HG03108 (cell line): ENCODE data around the gene IGF2BP1.
"Not testable (repeated sequence)": the region's sequence is repeated elsewhere in the genome, so short reads cannot be mapped to it uniquely, and the experiment has no call there.

Experiments
- ATAC-seq: cut with Tn5 transposase; IDR thresholded peaks from one replicate; pipeline ENCODE4 v1.9.1; 2021; ENCODE audit warnings: moderate library complexity; ENCODE audit not compliant: unreplicated experiment

The IGF2BP1 gene

DNA sequence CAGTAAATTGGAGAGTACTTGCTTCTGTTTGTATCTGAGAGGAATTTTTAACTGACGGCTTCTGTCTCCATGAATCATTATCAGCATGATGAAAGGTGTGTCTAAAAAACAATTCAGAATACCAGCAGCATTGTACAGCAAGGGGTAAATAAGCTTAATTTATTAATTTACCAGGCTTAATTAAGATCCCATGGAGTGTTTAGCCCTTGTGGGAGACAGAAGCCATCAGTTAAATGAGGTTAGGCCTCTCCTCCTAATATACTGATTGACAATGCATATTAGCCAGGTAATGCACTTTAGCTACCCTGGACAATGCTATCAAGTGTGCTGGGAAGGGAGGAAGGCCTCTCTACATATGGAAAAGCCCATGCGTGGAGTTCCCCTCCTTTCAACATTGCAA, 53.4 kb downstream of the IGF2BP1 start:
- no peak for ATAC-seq

DNA sequence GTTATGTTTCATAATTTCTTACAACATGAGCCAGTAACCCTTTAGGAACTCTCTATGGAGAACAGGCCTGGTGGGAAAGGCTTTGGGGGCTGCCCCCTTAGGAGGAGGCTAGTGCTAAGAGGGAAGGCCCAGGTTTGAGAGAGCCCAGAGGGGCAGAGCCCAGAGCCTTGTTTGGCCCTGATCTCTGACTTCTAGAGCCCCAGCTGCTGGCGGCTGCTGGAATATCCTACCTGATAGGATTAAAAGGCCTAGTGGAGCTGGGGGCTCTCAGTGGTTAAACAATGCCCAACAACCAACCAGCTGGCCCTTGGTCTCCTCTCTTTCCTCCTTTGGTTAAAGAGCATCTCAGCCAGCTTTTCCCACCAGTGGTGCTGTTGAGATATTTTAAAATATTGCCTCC, 54.1 kb downstream of the IGF2BP1 start:
- no peak for ATAC-seq

DNA sequence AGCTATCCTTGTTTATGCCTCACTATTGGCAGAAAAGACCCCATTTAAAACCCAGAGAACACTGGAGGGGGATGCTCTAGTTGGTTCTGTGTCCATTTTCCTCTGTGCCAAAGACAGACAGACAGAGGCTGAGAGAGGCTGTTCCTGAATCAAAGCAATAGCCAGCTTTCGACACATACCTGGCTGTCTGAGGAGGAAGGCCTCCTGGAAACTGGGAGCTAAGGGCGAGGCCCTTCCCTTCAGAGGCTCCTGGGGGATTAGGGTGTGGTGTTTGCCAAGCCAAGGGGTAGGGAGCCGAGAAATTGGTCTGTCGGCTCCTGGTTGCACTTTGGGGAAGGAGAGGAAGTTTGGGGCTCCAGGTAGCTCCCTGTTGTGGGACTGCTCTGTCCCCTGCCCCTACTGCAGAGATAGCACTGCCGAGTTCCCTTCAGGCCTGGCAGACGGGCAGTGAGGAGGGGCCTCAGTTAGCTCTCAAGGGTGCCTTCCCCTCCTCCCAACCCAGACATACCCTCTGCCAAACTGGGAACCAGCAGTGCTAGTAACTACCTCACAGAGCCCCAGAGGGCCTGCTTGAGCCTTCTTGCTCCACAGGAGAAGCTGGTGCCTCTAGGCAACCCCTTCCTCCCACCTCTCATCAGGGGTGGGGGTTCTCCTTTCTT, 56.1 kb downstream of the IGF2BP1 start:
- no peak for ATAC-seq

DNA sequence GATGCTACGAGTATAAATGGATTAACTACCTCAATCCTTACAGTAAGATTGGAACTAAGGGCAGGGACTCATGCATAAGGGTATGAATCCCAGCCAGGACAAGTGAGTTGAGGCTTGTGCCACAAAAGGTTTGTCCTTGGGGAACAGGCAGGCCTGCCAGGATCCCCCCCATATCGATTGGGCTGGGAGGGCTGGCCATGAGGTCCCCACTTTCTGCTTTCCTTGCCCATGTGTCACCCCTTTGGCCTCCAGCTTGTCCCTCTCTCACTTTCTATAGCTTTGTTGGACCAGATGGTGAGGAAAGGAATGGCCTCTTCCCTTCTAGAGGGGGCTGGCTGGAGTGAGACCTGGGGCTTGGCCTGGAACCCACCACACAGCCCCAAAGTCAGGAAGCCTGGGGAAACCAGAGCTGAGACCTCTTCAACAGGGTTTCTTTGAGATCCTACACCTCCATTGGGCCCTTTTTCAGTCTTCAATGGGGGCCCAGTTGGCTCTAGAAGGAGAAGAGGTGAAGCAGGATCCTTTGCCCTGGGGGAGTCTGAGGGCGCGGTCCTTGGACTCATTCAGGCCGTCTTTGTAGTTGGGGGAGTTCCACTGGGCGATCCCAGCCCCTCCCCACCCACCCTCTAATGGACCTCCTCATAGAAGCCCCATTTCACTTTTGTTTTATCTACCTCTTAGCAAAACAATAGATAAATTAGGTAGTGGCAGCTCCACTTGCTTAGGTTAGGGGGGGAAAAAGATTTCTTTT, 57.3 kb downstream of the IGF2BP1 start:
- no peak for ATAC-seq

DNA sequence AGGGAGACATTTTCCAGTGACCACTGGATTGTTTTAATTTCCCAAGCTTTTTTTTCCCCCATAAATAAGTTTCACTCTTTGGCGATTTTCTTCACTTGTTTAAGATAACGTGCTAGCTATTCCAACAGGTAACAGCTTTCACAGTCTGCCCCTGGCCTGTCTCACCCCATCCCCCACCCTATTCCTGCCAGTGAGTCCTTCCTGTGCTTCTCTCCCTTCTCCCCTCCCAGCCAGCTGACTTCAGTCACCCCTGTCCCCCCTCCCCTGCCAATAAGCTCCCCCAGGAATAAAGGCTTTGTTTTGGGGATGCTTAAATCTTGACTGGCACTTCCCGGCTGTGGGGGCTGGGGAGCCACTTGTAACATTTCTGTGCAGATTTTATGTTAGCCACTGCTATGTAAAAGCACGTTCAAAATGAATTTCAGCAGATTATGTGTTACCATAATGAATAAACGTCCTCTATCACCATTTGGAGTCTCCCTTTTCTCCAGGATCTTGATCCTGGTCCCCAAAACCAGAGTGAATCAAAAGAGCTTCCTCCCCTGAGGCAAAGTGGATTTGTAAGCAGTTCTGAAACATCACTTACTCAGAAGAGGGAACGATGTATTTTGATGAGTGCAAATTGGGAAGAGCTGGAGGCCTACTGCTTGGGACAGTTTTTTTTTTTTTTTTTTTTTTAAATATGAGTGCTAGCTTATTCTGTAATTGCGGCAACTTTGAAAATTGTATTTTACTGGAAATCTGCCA, 58.2 kb downstream of the IGF2BP1 start:
- no peak for ATAC-seq

DNA sequence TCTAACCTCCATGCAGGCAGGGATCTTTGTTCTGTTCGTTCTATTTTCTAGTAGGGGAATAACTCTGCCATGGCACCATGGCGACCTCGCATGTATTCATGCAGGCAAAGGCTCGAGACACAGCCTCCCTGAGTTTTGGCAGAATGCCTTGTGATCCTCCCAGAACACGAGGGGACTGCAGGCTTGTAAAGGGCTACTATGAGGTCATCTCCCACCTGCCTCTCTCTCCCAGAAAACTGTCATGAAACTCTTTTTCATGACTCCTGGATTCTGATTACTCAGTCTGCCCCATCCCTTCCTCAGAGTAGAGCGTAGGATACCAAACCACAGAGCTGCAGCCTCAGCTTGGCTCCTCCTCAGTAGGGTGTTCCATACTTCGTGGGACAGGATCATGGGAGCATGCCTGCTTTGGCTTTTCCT, 64.3 kb downstream of the IGF2BP1 start:
- no peak for ATAC-seq

DNA sequence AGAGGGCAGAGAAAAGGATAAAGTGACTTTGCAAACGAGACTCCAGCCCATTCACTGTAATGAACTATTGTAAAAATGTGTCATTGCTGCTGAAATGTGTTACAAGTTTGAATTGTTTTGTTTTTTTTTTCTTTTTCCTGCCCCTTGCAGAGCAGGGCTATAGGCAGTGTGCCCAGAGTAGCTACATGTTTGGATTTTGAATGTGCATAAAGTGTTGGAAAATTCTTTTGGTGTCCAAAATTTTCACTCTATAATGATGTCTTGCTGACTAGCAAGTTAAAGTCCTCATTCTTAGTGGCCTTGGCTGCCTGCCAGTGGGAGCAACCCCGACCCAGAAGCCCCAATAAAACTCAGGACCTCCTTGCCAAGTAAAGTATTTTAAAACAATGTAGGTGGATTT, 66.5 kb downstream of the IGF2BP1 start:
- ATAC-seq, result no peak

DNA sequence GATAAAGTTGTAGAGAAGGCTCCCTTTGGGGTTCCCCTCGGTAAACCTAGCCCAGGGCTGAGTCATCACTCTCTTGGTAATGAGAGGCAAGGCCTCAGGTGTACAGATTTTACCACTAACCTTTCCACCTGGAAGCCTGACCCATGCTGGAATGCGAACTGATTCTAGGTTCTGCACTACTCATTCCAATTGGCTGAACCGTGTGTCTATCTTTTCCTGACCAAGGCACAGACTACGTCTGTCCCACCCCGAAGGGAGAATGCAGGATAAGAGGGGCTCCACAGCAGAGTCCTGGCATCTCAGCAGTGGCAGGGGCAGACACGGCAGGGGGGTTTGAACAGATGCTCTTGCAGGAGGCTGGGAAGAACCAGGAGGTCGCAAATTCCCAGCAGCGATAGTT, 70.0 kb downstream of the IGF2BP1 start:
- ATAC-seq, result no peak

DNA sequence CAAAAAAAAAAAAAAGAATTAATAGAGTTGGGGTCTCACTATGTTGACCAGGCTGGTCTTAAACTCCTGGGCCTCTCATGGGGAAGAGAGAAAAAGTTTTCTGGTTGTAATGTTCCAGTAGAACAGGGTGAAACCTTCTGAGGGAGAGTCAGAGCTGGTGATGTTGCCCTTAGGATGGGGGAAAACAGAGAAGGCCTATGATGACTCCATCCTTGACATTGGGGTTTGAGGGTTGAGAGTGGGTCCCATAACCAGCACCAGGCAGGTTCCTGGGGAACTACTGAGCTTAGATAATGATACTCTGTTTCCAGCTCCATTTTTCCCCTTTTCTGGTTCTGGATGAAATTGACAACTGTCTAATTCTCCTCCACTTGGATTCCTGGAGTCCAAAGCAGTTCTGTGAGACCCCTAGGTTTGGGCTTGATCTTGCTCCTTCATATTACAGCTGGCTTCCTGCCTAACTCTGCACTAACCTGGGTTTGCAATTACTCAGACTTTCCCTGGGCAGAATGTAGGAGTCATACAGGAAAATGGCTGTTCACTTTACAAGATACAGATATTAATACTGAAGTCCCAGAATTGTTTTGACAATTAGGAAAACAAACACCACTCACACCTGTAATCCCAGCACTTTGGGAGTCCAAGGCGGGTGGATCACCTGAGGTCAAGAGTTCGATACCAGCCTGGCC, 72.5 kb downstream of the IGF2BP1 start:
- no peak for ATAC-seq

DNA sequence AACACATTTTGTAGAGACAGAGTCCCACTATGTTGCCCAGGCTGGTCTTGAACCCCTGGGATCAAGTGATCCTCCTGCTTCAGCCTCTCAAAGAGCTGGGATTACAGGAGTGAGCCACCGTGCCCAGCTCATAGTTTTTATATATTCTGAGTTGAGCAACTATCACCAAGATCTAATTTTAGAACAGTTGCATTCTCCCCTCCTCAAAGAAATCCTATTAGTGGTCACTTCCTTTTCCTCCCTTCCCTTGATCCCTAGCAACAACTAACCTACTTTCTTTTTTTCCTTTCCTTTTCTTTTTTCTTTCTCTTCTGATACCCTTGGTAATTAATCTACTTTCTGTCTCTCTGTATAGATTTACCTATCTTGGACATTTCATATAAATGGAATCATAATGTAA, 73.9 kb downstream of the IGF2BP1 start:
- no peak for ATAC-seq

DNA sequence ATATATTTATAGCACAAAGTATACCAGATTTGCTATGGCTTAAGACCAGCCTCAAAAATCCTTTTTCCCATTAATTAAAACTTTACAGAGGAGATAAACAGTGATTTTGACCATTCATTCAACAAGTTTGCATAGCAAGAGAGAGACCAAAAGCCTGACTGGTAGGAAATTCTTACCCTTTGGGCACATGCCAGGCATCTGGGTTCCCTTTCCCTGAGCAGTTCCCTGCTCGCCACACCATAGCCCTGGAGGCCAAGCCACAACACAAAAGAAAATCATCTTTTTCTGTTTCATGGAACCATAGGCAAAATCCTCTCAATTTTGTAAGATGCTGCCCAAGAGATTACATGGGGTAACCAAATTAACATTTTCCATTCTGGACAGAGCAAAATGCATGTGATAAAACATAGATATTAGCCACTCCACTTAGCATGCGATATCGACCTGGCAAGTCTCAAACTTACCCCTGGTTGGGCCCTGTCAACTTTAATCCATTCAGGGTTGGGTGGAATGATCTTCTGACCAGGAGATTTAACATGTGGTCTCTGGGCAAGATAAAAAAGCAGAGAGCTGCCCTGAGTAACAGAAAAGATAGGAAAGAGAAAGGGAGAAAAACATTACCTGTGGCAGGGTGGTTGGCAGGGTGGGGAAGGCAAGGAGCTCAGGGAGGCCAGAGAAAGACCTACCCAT, 77.8 kb downstream of the IGF2BP1 start:
- no peak for ATAC-seq

DNA sequence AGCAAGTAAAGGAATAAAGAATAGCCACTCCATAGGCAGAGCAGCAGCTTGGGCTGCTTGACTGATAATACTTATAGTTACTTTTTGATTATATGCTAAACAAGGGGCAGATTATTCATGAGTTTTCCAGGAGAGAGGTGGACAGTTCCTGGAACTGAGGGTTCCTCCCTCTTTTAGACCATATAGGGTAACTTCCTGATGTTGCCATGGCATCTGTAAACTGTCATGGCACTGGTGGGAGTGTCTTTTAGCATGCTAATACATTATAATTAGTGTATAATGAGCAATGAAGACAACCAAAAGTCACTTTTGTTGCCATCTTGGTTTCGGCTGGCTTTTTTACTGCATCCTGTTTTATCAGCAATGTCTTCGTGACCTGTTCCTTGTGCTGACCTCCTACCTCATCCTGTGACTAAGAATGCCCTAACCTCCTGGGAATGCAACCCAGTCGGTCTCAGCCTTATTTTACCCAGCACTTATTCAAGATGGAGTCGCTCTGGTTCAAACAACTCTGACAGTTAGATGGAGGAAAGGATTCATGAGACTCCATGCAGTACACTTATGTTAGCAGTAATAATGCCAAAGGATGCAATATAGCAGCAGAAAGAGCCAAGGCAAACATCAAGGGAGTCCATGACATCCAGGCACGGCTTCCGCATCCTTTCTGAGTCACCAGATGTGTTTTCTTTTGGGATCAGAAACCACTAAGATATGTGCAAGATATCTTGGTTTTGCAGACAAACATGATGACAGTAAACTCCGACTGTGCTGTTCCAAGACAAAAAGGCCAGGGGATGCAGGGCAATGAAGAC, 79.6 kb downstream of the IGF2BP1 start:
- ATAC-seq, result no peak

DNA sequence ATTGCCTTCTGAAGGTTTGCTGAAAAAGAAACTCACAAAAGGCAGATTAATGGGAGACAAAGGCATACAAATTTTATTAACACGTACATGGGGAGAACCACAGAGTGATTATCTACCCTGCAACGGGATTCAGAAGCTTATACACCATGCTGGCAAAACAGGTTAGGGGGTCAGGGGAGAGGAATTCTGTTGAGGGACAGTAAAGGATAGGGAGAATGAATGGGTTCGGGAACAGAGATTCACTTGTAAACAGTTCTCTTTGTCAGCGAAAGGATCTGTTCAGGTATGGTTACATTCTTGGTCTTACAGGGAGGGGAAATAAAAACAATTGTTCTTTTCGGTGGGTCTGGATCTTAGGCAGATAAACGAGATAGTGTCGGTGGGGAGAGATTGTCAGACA, 81.1 kb downstream of the IGF2BP1 start:
- no peak for ATAC-seq

DNA sequence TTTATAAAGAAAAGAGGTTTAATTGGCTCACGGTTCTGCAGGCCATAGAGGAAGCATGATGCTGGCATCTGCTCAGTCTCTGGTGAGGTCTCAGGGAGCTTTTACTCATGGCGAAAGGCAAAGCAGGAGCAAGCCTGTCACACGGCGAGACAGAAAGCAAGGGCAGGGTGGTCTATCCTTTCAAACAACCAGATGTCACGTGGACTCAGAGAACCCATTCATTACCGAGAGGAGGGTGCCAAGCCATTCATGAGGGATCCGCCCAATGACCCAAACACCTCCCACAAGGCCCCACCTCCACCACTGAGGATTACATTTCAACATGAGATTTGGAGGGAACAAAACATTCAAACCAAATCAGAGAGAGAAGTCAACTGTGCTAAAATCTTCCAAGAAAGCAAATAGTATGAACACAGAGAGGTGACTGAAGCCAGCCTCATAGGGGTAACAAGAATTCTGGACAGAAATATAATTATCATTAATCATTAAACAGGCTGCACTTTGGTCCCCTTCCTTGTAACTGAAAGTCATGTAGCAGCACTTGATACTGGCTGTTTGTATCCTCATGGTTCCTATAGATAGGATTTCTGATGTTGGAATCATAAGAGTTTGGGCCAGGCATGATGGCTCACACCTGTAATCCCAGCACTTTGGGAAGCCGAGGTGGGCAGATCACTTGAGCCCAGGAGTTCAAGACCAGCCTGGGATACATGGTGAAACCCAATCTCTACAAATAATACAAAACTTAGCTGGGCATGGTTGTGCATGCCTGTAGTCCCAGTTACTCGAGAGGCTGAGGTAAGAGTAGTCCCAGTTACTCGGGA, 82.9 kb downstream of the IGF2BP1 start:
- no peak for ATAC-seq

DNA sequence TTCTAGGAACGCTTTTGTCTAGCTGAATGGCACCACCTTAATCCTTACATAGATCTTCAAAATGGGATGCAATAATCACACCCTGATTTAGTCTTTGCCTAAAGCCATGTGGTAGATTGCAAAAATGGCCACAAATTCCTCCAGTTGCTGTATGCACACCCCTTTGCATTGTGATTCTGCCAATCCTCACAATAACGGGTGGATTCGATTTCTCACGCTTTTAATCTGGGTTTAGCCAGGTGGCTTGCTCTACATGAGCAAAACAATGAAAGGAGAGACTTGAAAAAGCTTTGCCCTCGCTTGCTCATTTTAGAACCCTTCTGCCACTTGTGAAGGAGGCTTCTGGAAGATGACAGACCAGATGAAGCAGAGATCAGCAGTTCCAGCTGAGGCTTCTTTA, 85.0 kb downstream of the IGF2BP1 start:
- ATAC-seq, result no peak

DNA sequence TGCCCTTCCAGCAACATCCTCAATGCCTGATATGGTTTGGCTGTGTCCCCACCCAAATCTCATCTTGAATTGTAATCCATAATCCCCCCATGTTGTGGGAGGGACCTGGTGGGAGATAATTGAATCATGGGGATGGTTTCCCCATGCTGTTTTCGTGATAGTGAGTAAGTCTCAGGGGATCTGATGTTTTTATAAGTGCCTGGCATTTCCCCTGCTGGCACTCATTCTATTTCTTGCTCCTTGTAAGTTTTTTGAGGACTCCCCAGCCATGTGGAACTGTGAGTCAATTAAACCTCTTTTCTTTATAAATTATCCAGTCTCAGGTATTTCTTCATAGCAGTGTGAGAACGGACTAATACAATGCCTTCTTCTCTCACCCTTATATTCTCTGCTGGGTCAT, 87.9 kb downstream of the IGF2BP1 start:
- ATAC-seq, result not testable (repeated sequence)

DNA sequence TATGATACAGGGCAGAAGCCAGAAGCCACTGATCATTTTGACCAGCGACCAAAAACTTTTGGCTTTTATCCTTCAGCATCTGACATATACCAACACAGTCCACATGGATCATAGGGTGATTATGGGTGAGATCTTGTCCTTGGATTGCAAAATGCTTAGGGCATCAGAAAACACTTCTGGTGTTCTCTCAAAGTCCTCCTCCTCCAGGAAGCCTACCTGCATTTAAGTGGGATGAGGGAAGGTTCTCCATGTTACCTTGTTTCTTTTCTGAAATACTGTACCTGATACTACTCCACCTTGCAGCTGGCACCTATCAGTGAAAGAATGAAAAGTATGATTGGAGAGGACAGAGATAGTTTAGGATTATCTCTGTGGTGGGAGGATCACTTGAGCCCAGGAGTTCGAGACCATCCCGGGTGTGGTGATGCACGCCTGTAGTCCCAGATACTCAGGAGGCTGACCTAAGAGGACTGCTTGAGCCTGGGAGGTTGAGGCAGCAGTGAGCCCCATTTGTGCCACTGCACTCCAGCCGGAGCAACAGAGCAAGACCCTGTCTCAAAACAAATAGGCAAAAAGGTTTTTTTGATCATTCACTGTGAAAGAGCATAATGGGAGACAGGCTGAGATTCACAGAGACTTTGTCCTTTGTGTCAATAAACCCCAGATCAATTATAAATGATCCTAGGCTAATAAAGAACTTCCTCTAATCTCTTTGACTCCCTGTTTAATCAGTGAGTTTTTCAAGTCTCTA, 88.6 kb downstream of the IGF2BP1 start:
- ATAC-seq, result no peak

DNA sequence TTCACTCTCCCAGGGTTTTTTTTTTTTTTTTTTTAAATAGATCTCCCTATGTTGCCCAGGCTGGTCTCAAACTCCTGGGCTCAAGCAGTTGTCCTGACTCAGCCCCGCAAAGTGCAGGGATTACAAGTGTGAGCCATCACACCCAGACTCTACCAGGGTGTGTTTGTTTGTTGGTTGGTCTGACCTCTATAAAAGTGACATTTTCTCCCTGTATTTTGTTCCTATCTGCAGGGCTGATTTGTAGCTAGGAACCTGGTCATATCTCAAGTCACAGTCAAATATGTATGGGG, 89.1 kb downstream of the IGF2BP1 start:
- no peak for ATAC-seq

DNA sequence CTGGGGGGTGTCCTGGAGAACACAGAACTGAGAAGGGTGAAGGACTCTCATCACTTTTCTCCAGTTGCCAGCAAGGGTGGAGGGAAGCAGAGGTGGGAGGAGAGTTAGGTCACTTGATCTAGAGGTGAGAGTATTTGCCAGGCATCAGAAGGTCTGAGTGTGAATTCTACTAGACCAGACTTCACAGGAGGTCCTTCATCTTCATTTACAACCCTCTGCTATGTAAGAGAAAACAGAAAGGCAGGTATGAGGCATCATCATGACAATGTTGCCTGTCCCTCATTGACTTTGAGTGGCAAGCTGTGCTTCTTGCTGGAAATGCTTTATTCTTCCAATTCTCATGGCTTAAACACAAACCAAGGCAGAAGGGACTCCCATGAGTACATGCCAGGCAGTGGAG, 89.5 kb downstream of the IGF2BP1 start:
- ATAC-seq, result no peak
